NCI-H2081 (cell line): ENCODE data around the gene EFCAB8.
A peak's percentile ranks its signal among the peaks of the same experiment; 100 is the strongest.
"Not testable (repeated sequence)": the region's sequence is repeated elsewhere in the genome, so short reads cannot be mapped to it uniquely, and the experiment has no call there.

Experiments used
- DNase-seq, 2 experiments: peaks; one replicate each; lab custom pipeline; 2025; lab: John Stamatoyannopoulos, UW

Gene EFCAB8

DNA sequence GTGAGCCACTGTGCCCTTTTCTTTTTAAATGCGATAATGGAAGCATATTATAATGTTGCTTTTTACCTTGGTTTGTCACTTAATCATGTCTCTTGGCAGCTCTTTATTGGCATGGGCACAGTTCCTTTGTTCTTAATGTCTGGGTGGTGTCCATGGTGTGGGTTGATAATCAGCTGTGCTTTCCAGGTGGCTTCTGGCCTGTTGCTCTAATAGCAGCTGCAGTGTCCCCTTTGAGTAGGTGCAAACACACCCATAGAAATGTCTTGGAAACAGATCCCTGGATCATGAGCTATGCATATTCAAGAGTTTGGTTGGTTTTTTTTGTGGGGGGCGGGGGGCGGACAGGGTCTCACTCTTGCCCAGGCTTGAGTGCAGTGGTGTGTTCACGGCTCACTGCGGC is 29.9 kb downstream of the EFCAB8 start:
- peak; percentile 26 to 81 for DNase-seq

DNA sequence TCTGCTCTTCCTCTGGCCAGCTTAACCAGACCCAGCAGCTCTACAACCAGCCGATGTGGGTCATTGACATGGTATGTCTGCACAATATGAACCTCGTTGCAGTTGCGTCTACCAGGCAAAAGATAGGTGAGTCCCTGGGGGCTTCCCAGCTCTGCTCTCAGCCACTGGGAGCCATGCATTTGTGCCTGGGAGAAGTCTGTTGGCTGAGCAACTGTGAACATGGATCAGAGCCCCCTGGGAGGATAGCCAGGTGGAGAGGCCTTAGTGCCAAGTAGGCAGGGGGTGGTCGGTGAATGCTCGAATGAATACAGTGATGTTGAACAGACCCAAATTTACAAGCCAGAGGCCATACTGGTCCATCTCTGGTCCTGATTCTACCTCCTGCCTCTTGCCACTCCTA is 30.6 kb downstream of the EFCAB8 start:
- no peak for DNase-seq

DNA sequence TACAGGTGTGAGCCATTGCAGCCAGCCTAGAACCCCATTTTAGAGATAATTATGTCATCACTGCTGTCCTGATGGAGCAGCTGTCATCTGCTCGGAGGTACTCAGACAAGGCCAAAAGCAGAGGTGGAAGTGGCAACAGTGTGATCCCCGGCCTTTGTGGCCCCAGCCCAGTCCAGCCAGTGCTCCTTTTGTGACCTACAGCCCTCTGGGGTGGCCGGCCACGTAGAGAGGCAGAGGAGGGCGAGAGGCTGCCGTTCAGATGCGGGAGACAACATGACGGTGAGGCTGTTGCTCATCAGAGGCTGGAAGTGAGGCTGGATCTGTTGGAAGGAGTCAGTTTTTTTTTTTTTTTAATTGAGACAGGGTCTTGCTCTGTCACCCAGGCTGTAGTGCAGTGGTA is 32.8 kb downstream of the EFCAB8 start:
- no peak for DNase-seq

DNA sequence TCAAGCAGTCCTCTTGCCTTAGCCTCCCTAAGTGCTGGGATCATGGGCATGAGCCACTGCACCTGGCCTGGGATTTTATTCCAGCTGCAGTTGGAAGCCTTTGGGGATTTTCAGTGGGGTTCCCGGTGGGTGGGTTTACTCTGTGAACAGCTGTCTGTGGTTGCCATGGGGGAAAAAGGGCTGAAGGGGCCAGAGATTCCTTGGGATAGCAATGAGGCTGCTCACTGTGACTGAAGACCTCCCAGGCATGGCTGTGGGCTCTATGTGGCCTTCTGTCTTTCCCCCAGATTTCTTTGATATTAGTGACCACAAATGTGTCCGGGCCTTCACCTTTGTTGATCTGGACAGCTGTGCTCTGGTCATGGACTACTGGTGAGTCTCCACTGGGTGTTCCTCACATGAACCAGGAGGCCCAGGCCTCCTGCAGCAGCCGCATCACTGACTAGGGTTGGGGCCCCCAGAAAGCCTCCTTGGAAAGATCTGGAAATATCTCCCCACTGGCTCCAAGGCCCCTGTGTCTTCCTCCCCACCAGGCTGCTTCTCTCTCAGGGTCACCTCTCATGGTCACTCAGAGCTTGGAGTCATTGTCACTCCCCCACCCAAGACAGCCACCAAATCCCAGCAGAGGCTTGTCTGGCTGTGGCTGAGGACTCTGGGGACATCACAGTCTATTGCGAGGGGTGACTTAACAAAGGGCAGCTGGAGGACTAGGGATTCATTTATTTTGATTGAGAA is 33.4 kb downstream of the EFCAB8 start:
- DNase-seq = no peak

DNA sequence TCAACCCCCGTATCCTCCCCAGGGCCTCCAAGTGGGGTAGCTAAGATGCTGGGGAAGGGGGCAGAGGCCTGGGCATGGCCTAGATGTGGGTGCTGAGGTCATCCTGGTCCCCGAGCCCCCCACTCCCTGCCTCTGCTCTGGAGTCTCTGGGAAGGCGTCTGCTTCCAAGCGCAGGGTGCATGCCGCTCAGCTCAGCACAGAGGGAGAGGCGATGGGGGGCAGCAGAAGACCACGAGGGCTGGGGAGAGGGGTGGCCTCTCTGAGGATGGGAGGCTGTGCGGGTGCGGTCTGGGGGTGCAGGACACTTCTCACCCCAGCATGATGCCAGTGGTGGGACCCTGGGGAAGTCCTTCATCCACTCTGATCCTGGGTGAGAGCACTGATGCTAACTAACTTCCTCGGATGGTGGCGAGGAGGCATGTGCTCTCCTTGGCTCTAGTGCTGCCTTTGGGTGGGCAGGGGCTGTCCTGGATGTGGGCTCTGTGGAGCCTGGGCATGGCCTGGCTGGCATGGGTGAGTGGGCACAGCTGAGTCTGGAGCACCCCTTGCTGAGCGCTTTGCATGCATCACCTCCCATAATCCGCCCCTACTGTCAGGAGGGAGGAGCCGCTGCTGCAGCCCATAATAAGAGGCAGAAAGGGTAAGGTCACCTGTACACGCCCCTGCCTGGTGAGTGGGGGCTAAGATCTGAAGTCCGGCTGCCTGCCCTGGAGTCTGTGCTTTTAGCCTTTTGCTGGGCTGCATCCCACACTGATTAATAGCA is 34.7 kb downstream of the EFCAB8 start:
- no peak for DNase-seq

DNA sequence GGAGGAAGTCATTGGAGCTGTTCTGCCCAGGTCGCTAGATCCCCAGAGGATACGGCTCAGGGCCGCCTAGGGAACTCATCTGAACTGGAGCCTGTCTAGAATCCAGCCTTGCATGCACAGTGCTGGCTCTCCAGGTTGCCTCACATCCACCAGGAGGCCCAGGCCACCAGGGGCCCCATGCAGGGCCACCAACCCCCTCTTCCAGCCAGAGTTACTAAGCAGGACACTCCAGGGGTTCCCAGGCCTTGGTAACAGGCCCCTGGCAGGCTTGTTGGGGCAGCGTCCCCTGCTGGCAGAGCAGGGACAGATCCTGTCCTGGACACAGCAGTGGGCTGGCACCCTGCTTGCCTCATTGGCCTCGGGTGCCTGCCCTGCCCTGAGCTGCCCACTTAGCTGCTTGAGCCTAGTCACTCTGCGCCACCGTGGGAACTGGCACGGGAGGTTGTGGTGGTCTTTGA is 35.3 kb downstream of the EFCAB8 start:
- no peak for DNase-seq

DNA sequence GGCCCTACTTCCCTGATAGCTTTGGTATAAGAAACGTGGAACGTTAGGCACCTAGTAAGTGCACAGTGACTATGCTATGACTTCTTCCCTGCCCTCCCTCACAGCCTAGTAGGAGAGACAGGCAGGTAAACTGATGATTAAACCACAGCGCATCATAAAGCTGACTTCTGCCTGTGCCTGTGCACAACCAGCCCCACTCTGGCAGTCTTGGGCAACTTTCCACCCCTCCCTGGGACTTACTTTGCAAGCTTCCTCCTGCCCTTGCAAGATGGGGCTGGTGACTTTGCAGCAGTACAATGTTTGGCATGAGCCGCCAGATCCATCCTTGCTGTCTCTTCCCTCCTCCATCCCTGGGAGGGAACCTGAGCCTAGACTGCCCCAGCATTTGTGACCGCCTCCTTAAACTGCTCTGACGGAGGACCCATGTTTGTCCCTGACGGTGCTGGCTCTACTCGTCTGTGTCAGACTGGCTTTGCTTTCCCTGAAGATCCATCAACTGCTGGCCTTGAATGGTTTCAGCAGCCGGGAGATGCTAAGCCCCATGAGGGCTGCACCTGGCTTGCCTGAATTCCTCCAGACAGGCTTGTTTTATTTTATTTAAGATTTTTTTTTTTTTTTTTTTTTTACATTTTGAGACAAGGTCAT is 36.1 kb downstream of the EFCAB8 start:
- no peak for DNase-seq

DNA sequence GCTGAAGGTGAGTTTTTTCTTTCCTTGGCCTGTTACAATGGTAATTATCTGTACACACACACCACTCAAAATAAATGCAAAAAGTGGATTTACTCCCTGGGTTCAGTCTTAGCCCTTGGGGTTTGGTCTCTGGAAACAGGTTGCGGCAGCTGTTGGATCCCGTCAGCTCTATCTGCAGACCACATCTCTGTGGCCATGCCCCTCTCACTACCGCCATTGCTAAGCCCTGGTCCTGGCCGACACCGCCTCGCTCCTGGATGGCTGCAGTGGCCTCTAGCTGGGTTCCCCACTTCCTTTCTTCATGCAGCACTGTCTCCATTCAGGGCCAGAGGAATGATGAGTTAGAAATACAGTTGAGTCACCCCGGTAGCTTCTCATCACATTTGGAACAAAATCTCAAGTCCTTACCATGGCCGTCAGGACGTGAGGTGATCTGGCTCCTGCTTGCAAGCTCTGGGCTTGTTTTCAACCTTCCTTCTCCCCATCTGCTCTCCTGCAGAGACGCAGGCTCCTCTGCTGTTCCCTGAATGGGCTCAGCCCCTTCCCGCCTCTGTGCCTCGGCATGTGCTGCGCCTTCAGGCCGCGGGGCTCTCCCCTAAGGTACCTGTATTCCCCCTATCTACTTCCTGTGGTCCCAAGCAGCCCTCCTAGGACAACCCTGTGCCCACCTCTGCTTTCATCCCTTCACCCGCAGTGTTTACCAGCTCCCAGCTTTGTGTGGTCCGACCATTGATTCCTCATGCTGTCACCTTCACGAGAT is 38.0 kb downstream of the EFCAB8 start:
- DNase-seq = no peak

DNA sequence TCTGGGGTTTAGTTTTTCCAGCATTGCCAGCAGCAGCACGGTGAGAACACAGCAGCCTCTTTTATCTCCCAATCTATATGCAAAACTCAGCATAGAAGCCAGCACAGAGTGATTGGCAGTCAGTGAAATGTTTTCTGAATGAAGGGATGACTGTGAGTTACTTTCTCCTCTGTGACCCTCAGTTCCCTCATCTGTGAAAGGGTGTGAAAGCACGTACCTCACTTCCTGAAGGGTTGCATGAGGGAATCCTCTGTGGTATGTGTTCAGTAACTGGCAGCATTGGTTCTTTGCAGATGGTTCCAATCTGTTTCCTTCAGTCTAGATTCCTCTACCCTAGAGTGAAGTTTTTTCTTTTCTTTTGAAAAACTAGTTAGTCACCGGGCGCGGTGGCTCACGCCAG is 40.0 kb downstream of the EFCAB8 start:
- no peak for DNase-seq

DNA sequence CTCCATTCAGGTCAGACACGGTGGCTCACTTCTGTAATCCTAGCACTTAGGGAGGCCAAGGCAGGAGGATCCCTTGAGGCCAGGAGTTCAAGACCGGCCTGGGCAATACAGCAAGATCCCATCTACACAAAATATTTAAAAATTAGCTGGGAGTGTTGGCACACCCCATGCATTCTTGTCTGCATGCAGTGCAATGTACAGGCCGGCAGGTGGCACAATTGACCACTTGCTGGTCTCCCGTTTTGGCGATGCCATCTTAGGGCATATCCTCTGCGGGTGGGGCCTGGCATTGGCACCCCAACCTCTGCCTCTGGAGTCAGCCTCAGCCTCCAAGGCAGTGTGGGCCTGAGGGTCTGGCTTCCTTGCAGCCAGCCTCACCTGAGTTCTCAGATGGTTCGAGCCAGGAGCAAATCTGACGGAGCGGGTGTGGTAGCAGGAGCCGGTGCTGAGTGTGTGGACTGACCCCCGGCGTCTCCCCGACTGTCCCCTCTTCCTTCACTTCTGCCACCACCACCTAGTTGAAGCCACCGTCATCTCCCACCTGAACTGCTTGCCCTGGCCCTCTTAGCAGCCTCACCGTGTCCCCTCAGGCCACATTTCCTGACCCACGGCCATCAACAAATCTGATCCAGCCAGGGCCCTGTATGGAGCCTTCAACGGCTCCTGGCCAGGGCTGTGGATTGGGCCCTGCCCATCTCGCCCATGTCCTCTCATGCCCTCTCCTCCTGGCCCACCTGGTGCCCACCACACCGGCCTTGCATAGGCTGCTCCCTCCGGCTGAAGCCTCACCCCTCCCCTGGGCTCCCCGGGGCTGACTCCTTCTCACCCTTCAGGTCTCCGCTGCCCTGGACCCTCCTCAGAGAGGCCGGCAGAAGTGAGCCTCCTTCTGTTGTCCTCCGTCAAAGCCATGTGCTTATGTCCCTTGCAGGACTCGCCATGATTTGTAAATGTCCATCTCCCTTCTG is 44.0 kb downstream of the EFCAB8 start:
- peak; percentile 36 to 42 for DNase-seq

DNA sequence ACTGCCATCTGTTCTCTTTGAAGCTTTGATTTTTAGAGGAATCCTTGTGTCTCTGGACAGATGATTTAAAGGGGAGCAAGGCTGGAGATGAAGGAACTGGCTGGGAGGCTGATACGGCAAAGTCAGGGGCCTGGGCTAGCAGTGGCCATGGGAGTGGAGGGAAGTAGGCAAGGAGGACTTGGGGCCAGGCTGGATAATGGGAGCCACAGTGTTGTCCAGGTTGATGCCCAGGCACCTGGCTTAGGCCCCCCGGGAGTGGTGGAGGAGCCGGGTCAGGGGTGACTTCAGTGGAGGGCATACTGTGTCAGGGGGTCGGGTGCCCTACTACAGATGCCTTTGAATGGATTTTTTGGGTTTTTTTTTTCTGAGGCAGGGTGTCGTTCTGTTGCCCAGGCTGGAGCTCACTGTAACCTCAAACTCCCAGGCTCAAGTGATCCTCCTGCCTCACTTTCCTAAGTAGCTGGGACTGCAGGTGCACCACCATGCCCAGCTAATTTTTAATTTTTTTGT is 45.0 kb downstream of the EFCAB8 start:
- DNase-seq = no peak

DNA sequence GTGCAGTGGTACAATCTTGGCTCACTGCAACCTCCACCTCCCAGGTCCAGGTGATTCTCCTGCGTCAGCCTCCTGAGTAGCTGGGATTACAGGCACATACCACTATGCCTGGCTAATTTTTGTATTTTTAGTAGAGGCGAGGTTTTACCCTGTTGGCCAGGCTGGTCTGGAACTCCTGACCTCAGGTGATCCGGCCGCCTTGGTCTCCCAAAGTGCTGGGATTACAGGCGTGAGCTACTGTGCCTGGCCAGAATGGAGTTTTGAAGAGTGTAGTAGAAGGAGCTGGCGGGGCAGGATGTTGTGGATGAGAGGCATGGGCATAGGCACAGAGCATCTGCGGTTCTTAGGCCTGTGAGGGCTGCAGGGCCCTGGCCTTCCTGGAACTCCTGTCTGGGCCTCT is 46.0 kb downstream of the EFCAB8 start:
- DNase-seq = not testable (repeated sequence)

DNA sequence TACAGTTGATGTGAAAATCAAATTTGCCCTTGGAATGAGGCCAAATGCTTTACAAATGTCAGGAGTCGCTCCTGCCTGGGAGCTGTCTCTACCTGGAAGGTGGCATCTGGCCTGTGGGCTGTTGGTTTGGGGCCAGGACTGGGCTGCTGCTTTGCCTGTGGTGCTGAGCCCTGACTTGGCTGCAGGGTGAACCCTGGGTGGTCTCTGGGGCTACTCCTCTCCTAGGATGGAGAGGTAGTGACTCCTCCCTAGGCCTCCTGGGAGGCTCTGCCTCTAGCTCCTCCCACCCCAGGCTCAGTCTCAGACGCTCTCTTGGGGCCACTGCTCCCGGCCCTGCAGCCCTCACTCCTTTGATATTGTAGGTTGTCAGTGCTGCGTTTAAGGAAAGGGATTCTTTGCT is 47.5 kb downstream of the EFCAB8 start:
- no peak for DNase-seq

DNA sequence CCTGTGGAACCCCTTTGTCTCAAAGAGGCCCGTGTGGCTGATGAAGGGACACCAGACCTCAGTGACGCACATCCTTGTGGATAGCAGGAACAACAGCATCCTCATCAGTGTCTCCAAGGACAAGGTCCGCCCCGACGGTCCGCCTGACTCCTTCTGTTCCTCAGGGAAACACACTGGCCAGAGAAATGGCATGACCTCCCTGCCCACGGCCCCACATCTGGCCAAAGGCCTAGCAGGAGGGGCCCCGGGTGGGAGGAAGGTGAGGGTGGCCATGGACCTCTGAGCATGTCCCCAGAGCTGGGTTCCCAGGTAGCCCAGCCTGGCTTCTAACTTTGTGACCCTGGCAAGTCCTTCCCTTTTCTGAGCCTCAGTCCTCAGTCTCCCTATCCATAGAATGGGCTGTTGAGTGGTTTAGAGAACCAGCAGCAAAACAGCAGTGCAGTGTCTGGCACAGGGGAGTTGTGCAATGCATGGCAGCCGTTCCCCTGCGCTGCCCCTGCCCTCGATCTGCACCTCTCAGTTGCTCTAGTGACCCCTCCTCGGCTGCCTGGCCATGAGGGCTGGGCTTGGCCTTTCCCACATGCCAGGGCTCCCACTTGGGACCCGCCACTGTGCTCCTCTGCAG is 48.3 kb downstream of the EFCAB8 start:
- DNase-seq = no peak

DNA sequence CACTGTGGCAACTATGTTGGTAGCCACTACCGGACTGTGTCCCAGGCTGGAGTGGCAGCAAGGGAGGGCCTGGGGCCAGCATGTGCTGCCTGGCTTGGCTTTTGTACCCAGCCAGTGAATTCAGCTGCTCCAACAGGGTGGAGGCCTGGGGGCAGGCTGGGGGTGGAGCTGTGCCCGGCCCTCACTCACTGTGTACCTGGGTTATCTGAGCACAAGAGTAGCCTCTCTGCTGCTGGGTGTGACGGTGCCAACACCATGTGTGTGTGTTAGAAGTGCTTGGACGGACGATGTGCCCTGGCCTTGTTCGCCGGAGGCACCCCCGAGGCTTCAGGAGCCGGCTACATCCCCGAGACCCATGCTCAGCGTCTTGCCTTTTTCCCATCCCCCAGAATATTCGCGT is 49.2 kb downstream of the EFCAB8 start:
- no peak for DNase-seq

DNA sequence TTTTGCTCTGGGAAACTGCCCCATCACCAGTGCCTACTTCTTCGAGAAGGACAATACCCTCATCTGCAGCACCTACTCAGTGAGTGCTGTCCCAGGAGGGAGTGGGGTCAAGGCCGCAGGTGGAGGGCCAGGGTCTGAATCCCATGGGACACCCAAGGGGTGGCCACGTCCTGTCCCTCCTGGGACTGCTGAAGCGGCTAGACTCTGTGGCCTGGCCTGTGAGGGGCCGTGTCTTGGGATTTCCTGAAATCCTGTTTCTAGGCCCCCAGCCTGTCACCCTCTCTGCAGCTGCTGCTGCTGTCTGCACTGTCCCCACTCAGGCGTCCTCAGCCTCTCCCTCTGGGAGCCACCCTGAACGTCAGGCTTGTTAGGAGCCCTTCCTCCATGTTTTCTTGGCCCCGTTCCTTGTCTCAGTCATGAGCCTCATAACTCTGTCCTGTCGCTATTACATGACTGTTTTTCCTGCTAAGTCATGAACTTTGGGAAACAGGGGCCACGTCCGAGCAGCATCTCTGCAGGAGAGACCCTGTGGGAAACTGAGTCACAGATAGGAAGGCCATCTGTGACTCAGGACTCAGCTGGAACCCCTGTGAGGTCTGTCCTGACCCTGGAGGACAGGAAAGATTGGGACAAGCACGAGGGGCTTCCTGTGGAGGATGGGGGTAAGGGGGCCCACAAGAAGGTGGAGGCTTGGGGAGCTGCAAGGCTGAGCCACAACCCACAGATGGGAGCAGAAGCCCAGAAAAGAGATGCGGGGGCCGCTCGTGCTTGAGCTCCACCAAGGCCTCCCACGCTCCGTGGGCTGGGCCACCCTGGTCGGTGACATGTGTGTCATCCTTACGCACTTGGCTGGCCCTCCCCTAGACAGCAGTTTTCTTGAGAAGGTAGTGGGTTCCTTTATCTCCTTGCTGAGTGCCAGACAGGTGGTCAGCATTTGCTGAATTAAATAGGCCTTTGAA is 49.9 kb downstream of the EFCAB8 start:
- DNase-seq = no peak

DNA sequence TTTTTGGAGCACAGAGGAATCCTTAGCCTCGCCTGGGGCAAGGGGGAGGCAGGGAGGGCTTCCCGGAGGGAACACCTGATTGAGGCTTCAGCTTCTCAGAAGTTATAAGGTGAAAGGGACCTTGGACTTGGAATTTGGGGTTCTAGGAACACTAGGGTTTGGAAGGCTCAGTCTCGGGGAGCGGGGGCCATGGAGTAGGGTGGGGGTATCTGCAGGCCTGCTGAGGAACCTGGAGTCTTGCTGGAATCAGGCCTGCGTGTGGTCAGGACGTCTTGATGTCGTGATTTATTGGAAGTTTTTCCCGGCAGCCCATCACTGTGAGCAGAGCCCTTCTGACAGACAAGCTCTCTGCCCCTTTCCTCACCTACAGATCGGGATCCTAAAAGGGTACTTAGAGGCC is 50.7 kb downstream of the EFCAB8 start:
- DNase-seq = no peak

DNA sequence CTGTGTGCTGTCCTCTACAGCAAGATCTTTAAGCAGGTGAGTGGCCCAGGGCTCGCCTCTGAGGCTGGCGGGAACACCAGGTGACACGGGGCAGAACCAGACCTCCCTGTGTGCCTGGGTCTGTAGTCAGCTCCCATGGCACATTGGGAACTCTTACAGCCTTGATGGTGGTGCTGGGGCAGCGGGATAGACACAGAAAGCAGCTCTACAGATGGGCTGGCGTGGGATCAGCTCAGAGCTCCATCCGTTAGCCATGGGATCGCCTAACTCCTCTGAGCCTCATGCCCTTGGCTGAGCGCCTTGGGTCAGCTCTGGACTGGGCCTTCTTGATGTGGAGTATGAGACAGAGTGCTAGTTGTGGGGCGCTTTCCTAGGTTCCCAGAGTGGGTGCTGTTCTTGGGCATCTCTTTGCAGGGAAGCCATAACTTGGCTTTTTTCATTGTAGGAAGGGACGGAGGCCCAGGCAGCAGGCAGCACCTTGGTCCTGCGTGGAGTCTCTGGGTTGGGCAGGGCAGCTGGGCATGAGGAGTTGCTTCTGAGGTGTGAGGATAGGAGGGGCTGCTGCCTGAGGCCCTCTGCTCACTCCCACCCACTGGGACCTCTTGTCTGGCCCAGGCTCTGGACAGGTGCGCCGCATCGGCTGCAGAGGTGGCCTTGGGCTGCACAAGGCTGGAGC is 51.3 kb downstream of the EFCAB8 start:
- DNase-seq = no peak

DNA sequence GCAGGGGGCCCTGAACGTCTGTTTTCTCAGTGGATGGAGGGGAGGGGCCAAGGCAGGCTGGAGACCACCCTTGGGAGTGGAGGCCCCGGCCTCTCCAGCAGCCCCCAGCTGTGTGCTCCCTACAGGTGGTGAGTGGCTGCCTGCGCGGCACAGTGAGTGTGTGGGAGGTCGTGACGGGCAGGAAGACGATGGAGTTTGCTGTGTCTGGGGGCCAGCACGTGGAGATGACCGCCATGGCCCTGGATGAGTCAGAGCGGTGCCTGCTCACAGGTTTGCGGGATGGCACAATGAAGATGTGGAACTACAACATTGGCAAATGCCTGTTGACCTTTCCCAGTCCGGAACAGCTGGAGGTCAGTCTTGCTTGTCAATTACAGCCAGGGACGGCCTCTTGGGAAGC is 52.6 kb downstream of the EFCAB8 start:
- DNase-seq = no peak
